H1 (cell line): ENCODE data around the gene CD52. TPM values are rescaled to one million over a fixed set of nuclear protein-coding genes. Genes with fewer than 3 reads are reported as not detected.

Source experiments
- CTCF ChIA-PET: fragments of 300-600 bp; sonication (Branson Sonifier 250); formaldehyde crosslinking; loops from one replicate; lab custom pipeline; 2021; ENCODE audit not compliant: partially characterized antibody; lab: Charles Lee
- POLR2A ChIA-PET: fragments of 300-600 bp; sonication (Branson Sonifier 250); formaldehyde crosslinking; loops from one replicate; lab custom pipeline; 2021; ENCODE audit warnings: inconsistent platforms; ENCODE audit not compliant: partially characterized antibody; lab: Charles Lee
- DNase-seq, 2 experiments: peaks; one replicate each; pipeline versions ENCODE4 v3.0.0 to v3.0.0-alpha.2; 2010 to 2022; ENCODE audit warnings: low spot score in 2 of 2, low read depth in 1 of 2, mixed read lengths in 1 of 2
- FAIRE-seq: peaks from 2 replicates; lab custom pipeline; 2011; peaks lifted over from hg19 to GRCh38; lab: Jason Lieb, UNC
- H2AFZ ChIP-seq: 2 replicates; pipeline ENCODE4 v1.8.1; 2012; ENCODE audit warnings: low read length, inconsistent platforms
- H2AK5ac ChIP-seq: 2 replicates; pipeline ENCODE4 v1.6.1; 2013; ENCODE audit warnings: low read depth, low read length
- H2BK120ac ChIP-seq: replicated peaks from 2 replicates; pipeline ENCODE3; 2013; ENCODE audit warnings: low read depth, low read length, inconsistent platforms
- H2BK12ac ChIP-seq: 2 replicates; pipeline ENCODE4 v1.6.1; 2013; ENCODE audit warnings: low read depth, low read length
- H2BK15ac ChIP-seq: 2 replicates; pipeline ENCODE4 v1.6.1; 2013; ENCODE audit warnings: low read length
- H2BK20ac ChIP-seq: 2 replicates; pipeline ENCODE4 v1.6.1; 2013; ENCODE audit warnings: low read length
- H2BK5ac ChIP-seq: 2 replicates; pipeline ENCODE4 v1.6.1; 2013; ENCODE audit warnings: low read depth, low read length
- H3K14ac ChIP-seq: 2 replicates; pipeline ENCODE4 v1.6.1; 2013; ENCODE audit warnings: inconsistent platforms; ENCODE audit not compliant: insufficient read length
- H3K18ac ChIP-seq: 2 replicates; pipeline ENCODE4 v1.6.1; 2013; ENCODE audit warnings: low read length; ENCODE audit errors: extremely low read depth
- H3K23ac ChIP-seq: 2 replicates; pipeline ENCODE4 v1.6.1; 2013; ENCODE audit warnings: inconsistent platforms; ENCODE audit not compliant: insufficient read length
- H3K23me2 ChIP-seq: 2 replicates; pipeline ENCODE4 v1.6.1; 2013; ENCODE audit warnings: low read depth, low read length
- H3K27ac ChIP-seq: 2 replicates; pipeline ENCODE4 v1.6.1; 2011; ENCODE audit warnings: low read depth, low read length, inconsistent platforms
- H3K27me3 ChIP-seq, 4 experiments: replicated peaks in 1 of 4; 1 replicate in 1 of 4; 2 replicates in 3 of 4; pipeline versions ENCODE4 v1.6.1 to v1.8.1; 2011 to 2013; ENCODE audit warnings: low read length in 3 of 4, mild to moderate bottlenecking in 3 of 4, inconsistent platforms in 2 of 4, mixed read lengths in 2 of 4, moderate library complexity in 1 of 4; ENCODE audit not compliant: control insufficient read depth in 3 of 4, insufficient read depth in 3 of 4; ENCODE audit errors: extremely low read depth in 1 of 4
- H3K36me3 ChIP-seq, 4 experiments: 2 replicates each; pipeline versions ENCODE4 v1.6.1 to v1.8.1; 2011 to 2013; ENCODE audit warnings: mild to moderate bottlenecking in 4 of 4, low read length in 3 of 4, moderate library complexity in 2 of 4, control low read depth in 1 of 4, inconsistent platforms in 1 of 4; ENCODE audit not compliant: insufficient read depth in 4 of 4, control insufficient read depth in 2 of 4
- H3K4ac ChIP-seq: replicated peaks from 2 replicates; pipeline ENCODE3; 2013; ENCODE audit warnings: low read length, low read depth, mixed read lengths, inconsistent platforms; ENCODE audit not compliant: insufficient read length
- H3K4me1 ChIP-seq, 4 experiments: replicated peaks in 1 of 4; 1 replicate in 1 of 4; 2 replicates in 3 of 4; pipeline versions ENCODE4 v1.6.1 to v1.8.1; 2011 to 2013; ENCODE audit warnings: low read length in 3 of 4, inconsistent platforms in 2 of 4, mixed read lengths in 1 of 4; ENCODE audit not compliant: insufficient read depth in 4 of 4, control insufficient read depth in 3 of 4
- H3K4me2 ChIP-seq, 2 experiments: 2 replicates each; pipeline versions ENCODE4 v1.6.1 to v1.8.1; 2011 to 2013; ENCODE audit warnings: low read depth in 2 of 2, low read length in 2 of 2, control low read depth in 1 of 2, inconsistent platforms in 1 of 2, mild to moderate bottlenecking in 1 of 2; ENCODE audit not compliant: insufficient read depth in 1 of 2
- H3K4me3 ChIP-seq, 4 experiments: fragments of 200-600, 300-600 bp in 1 of 4; sonication (generic), shearing (Covaris generic), sonication (Bioruptor Twin) in 1 of 4; 2 replicates each; pipeline versions ENCODE4 v1.5.1 to v1.8.1; 2011 to 2016; ENCODE audit warnings: low read length in 4 of 4, low read depth in 3 of 4, control low read depth in 2 of 4, inconsistent platforms in 2 of 4, mild to moderate bottlenecking in 2 of 4, mixed read lengths in 1 of 4, moderate library complexity in 1 of 4; ENCODE audit not compliant: insufficient read depth in 2 of 4; ENCODE audit errors: extremely low read depth in 1 of 4
- H3K56ac ChIP-seq: replicated peaks from 2 replicates; pipeline ENCODE3; 2013; ENCODE audit warnings: low read depth, mild to moderate bottlenecking, mixed read lengths, low read length, inconsistent platforms; ENCODE audit not compliant: insufficient read length
- H3K79me1 ChIP-seq: 2 replicates; pipeline ENCODE4 v1.6.1; 2013; ENCODE audit warnings: low read depth, low read length, control low read depth
- H3K79me2 ChIP-seq, 2 experiments: 2 replicates each; pipeline versions ENCODE4 v1.6.1 to v1.8.1; 2012 to 2013; ENCODE audit warnings: low read length in 2 of 2, mild to moderate bottlenecking in 2 of 2, inconsistent platforms in 1 of 2; ENCODE audit not compliant: insufficient read depth in 2 of 2, control insufficient read depth in 1 of 2
- H3K9ac ChIP-seq, 4 experiments: replicated peaks in 1 of 4; 1 replicate in 1 of 4; 2 replicates in 3 of 4; pipeline versions ENCODE4 v1.6.1 to v1.8.1; 2011 to 2013; ENCODE audit warnings: low read depth in 3 of 4, low read length in 3 of 4, control low read depth in 2 of 4, mild to moderate bottlenecking in 2 of 4, moderate library complexity in 2 of 4, inconsistent platforms in 1 of 4; ENCODE audit errors: extremely low read depth in 1 of 4
- H3K9me3 ChIP-seq, 2 experiments: 2 replicates each; pipeline versions ENCODE4 v1.6.1 to v1.8.1; 2012 to 2013; ENCODE audit warnings: mild to moderate bottlenecking in 2 of 2, moderate library complexity in 2 of 2, control low read depth in 1 of 2, inconsistent platforms in 1 of 2, low read depth in 1 of 2, low read length in 1 of 2, mixed read lengths in 1 of 2; ENCODE audit not compliant: insufficient read depth in 2 of 2
- H4K20me1 ChIP-seq, 2 experiments: replicated peaks in 1 of 2; 2 replicates each; pipeline versions ENCODE3 to v1.8.1; 2011 to 2013; ENCODE audit warnings: inconsistent platforms in 2 of 2, low read length in 2 of 2, mild to moderate bottlenecking in 1 of 2; ENCODE audit not compliant: insufficient read depth in 2 of 2, control insufficient read depth in 1 of 2
- H4K5ac ChIP-seq: 2 replicates; pipeline ENCODE4 v1.6.1; 2013; ENCODE audit warnings: low read length, low read depth, mixed read lengths, inconsistent platforms; ENCODE audit not compliant: insufficient read length
- H4K8ac ChIP-seq: 2 replicates; pipeline ENCODE4 v1.8.0; 2013; ENCODE audit warnings: mild to moderate bottlenecking, moderate library complexity, low read length, inconsistent platforms; ENCODE audit not compliant: insufficient read depth; ENCODE audit errors: extremely low read depth
- H4K91ac ChIP-seq: replicated peaks from 2 replicates; pipeline ENCODE3; 2013; ENCODE audit warnings: low read length, mixed read lengths, inconsistent platforms; ENCODE audit not compliant: insufficient read length
- WGBS, 2 experiments: shearing (Covaris generic) in 1 of 2; methylation state at CpG; one replicate each; pipeline versions ENCODE4 v1.1.6 to v1.1.7; 2013 to 2015; ENCODE audit warnings: low lambda C conversion rate in 2 of 2, mixed read lengths in 2 of 2, inconsistent platforms in 1 of 2, low coverage in 1 of 2, missing lambda C conversion rate in 1 of 2; ENCODE audit not compliant: insufficient replicate concordance in 2 of 2, insufficient coverage in 1 of 2, insufficient read length in 1 of 2; ENCODE audit errors: extremely low coverage in 1 of 2, missing lambda C conversion rate in 1 of 2; 5-methylcytosine and 5-hydroxymethylcytosine counted together
- polyA plus RNA-seq, 7 experiments: library from polyadenylated mRNA; depleted of rRNA in 3 of 7; stranded (reverse) in 5 of 7; unstranded in 2 of 7; fragments of >200 nt in 5 of 7; fragments of 200-250 nt in 2 of 7; gene quantifications; 1 replicate in 5 of 7; 2 replicates in 1 of 7; 4 replicates in 1 of 7; pipeline versions ENCODE4 v1.2.1 to v1.2.3, GENCODE V29; 2011 to 2013; ENCODE audit warnings: missing spikeins in 2 of 7, mixed read lengths in 2 of 7
- total RNA-seq: library from RNA; stranded (reverse); fragmentation: NEBNext Ultra II Directional; extraction: Animal tissue kit (Norgen Biotek cat#: 25700); gene quantifications from 2 replicates; pipeline ENCODE4 v1.2.1, GENCODE V29; 2021

CD52 gene
- total and polyA plus RNA-seq, 2 of the 8 experiments (the other 6 are each of a cell fraction or from before 2014, with no cell fraction given): 2.4 to 3.1 TPM

GRCh38 chr1:26302733-26303405 lies 14.9 kb upstream of the CD52 start:
- no peaks in the 10 kb centered on the region for H3K27me3 ChIP-seq
- no peaks in the 10 kb centered on the region for H3K79me1 ChIP-seq
- H3K23ac ChIP-seq: no peak overlapping the region
- no peak overlapping the region for H2BK15ac ChIP-seq
- H2BK120ac ChIP-seq: no peak overlapping the region
- peaks cover 0 to 5% (median 2%) of the 10 kb centered on the region in 4 experiments; a peak in 3 of 7 replicates for H3K4me1 ChIP-seq
- H3K27ac ChIP-seq: no peak overlapping the region
- H2BK20ac ChIP-seq: no peak overlapping the region
- FAIRE-seq (no peak), DNase-seq (no peak)
- no peak overlapping the region for H2AFZ ChIP-seq
- no peak overlapping the region for H3K9ac ChIP-seq
- H3K18ac ChIP-seq: no peak overlapping the region
- H4K91ac ChIP-seq: no peak overlapping the region
- no peaks in the 10 kb centered on the region for H3K9me3 ChIP-seq
- no peak overlapping the region for H2BK5ac ChIP-seq
- POLR2A ChIA-PET: interaction anchor here (1.1 to 1.6 kb wide), 3 partner anchors 9 to 114 kb away, joined by 3 read pairs; no protein-coding TSS in a partner anchor
- peaks cover 9% of the 10 kb centered on the region for H3K23me2 ChIP-seq
- H3K4me3 ChIP-seq: no peak overlapping the region
- H2AK5ac ChIP-seq: no peak overlapping the region
- peak overlapping the region; percentile 41; the same call in 1 of the 2 replicates for H4K8ac ChIP-seq
- H3K4me2 ChIP-seq: no peak overlapping the region
- H3K4ac ChIP-seq: no peak overlapping the region
- H4K5ac ChIP-seq: no peak overlapping the region
- H3K14ac ChIP-seq: no peak overlapping the region
- CTCF ChIA-PET: interaction anchor here (0.7 to 57.0 kb wide), 3 partner anchors 10 to 88 kb away, joined by 3 to 1530 read pairs (median 1530); partner anchors contain the start of genes CD52, SH3BGRL3 and UBXN11
- 74% methylated on average over 8 of the region's 8 CpGs; no CpG with 5 or more reads in 1 of the 2 experiments for WGBS, 2 experiments
- H3K36me3 ChIP-seq: no peaks in the 10 kb centered on the region
- H2BK12ac ChIP-seq: no peak overlapping the region
- no peak overlapping the region for H3K56ac ChIP-seq
- H3K79me2 ChIP-seq: no peaks in the 10 kb centered on the region
- peaks cover 0 to 3% of the 10 kb centered on the region in 2 experiments for H4K20me1 ChIP-seq
